ENCODE results near the gene VENTX.

The VENTX gene

GRCh38 chr10:133268532-133268931 lies 30.9 kb downstream of the VENTX start:
- Histone ChIP-seq H3K4me3 (replicated peaks; ENCODE audit: low read depth, low read length) (no peak overlapping the region), H3K27me3 (replicated peaks; ENCODE audit: control insufficient read depth, insufficient read depth, low read length) (no peaks in the 10 kb centered on the region), H3K36me3 (ENCODE audit: control insufficient read depth, insufficient read depth, low read length) (peaks cover 35% of the 10 kb centered on the region)
- no peak for TF ChIP-seq CTCF (IDR thresholded peaks at IDR 0.05; ENCODE audit: insufficient read depth, low read length, poor library complexity, severe bottlenecking)
- DNase-seq (ENCODE audit: extremely low read depth, insufficient read length), result no peak

- H3K36me3 ChIP-seq (ENCODE audit: control insufficient read depth, insufficient read depth, low read length), result peaks cover 35% of the 10 kb centered on the region
- no peak overlapping the region for H3K4me3 ChIP-seq (replicated peaks; ENCODE audit: low read depth, low read length)
- no peak for DNase-seq (ENCODE audit: extremely low read depth, insufficient read length)
- TF ChIP-seq CTCF (IDR thresholded peaks at IDR 0.05; ENCODE audit: insufficient read depth, low read length, poor library complexity, severe bottlenecking), result no peak
- H3K27me3 ChIP-seq (replicated peaks; ENCODE audit: control insufficient read depth, insufficient read depth, low read length), result no peaks in the 10 kb centered on the region
Observed at GRCh38 chr10:133269367-133269766, 31.7 kb downstream of the VENTX start.

- DNase-seq (ENCODE audit: extremely low read depth, insufficient read length), result no peak
- H3K36me3 ChIP-seq (ENCODE audit: control insufficient read depth, insufficient read depth, low read length), result peaks cover 35% of the 10 kb centered on the region
- no peaks in the 10 kb centered on the region for H3K27me3 ChIP-seq (replicated peaks; ENCODE audit: control insufficient read depth, insufficient read depth, low read length)
- TF ChIP-seq CTCF (IDR thresholded peaks at IDR 0.05; ENCODE audit: insufficient read depth, low read length, poor library complexity, severe bottlenecking), result no peak
- no peak overlapping the region for H3K4me3 ChIP-seq (replicated peaks; ENCODE audit: low read depth, low read length)
Observed at GRCh38 chr10:133270204-133270603, 32.5 kb downstream of the VENTX start.

- no peak for TF ChIP-seq CTCF (IDR thresholded peaks at IDR 0.05; ENCODE audit: insufficient read depth, low read length, poor library complexity, severe bottlenecking)
- Histone ChIP-seq H3K4me3 (replicated peaks; ENCODE audit: low read depth, low read length) (no peak overlapping the region), H3K36me3 (ENCODE audit: control insufficient read depth, insufficient read depth, low read length) (peaks cover 35% of the 10 kb centered on the region), H3K27me3 (replicated peaks; ENCODE audit: control insufficient read depth, insufficient read depth, low read length) (no peaks in the 10 kb centered on the region)
- DNase-seq (ENCODE audit: extremely low read depth, insufficient read length), result no peak
Observed at GRCh38 chr10:133270773-133271297, 33.2 kb downstream of the VENTX start.

GRCh38 chr10:133271521-133272300 lies 34.1 kb downstream of the VENTX start:
- DNase-seq (ENCODE audit: extremely low read depth, insufficient read length), result no peak
- peaks cover 33% of the 10 kb centered on the region for H3K36me3 ChIP-seq (ENCODE audit: control insufficient read depth, insufficient read depth, low read length)
- no peak for TF ChIP-seq CTCF (IDR thresholded peaks at IDR 0.05; ENCODE audit: insufficient read depth, low read length, poor library complexity, severe bottlenecking)
- no peak overlapping the region for H3K4me3 ChIP-seq (replicated peaks; ENCODE audit: low read depth, low read length)
- no peaks in the 10 kb centered on the region for H3K27me3 ChIP-seq (replicated peaks; ENCODE audit: control insufficient read depth, insufficient read depth, low read length)

Data from GM06990 (cell line).